GM18526 (cell line): Measurements from ENCODE around the gene APEX1.

Experiments
- POLR2A ChIP-seq: IDR thresholded peaks from 3 replicates; pipeline ENCODE4 v1.6.1; 2011; ENCODE audit not compliant: insufficient read length; ENCODE audit errors: extremely low read depth

APEX1 gene

GRCh38 chr14:20429801-20430669, 25.0 kb upstream of the APEX1 start:
- no peak for TF ChIP-seq POLR2A

- TF ChIP-seq POLR2A, result no peak
Observed at GRCh38 chr14:20434701-20435581, 20.1 kb upstream of the APEX1 start.

GRCh38 chr14:20435582-20436362, 19.3 kb upstream of the APEX1 start, which contains the start of gene KLHL33:
Gene KLHL33 (minus strand): TSS chr14:20436166. CDS start chr14:20435811, 355 bp downstream.
- no peak for TF ChIP-seq POLR2A

GRCh38 chr14:20436363-20436755, 18.7 kb upstream of the APEX1 start:
- TF ChIP-seq POLR2A, result no peak

- no peak for TF ChIP-seq POLR2A
Observed at GRCh38 chr14:20438664-20439063, 16.4 kb upstream of the APEX1 start.

GRCh38 chr14:20440465-20440864, 14.6 kb upstream of the APEX1 start:
- no peak for TF ChIP-seq POLR2A

- TF ChIP-seq POLR2A, result no peak
Observed at GRCh38 chr14:20440882-20441281, 14.1 kb upstream of the APEX1 start.

- no peak for TF ChIP-seq POLR2A
Observed at GRCh38 chr14:20441461-20441860, 13.6 kb upstream of the APEX1 start.

- no peak for TF ChIP-seq POLR2A
Observed at GRCh38 chr14:20446889-20447288, 8.1 kb upstream of the APEX1 start.

- TF ChIP-seq POLR2A, result no peak
Observed at GRCh38 chr14:20455355-20456300, 602 bp downstream of the APEX1 start.

- no peak for TF ChIP-seq POLR2A
Observed at GRCh38 chr14:20456971-20457370, 1.9 kb downstream of the APEX1 start.

- no peak for TF ChIP-seq POLR2A
Observed at GRCh38 chr14:20458031-20458789, 3.2 kb downstream of the APEX1 start.

GRCh38 chr14:20460458-20461224, 5.6 kb downstream of the APEX1 start:
- no peak for TF ChIP-seq POLR2A
